Measurements from ENCODE around the gene OBSCN.
"Not testable (repeated sequence)": the region's sequence is repeated elsewhere in the genome, so short reads cannot be mapped to it uniquely, and the experiment has no call there.

Gene OBSCN

DNA sequence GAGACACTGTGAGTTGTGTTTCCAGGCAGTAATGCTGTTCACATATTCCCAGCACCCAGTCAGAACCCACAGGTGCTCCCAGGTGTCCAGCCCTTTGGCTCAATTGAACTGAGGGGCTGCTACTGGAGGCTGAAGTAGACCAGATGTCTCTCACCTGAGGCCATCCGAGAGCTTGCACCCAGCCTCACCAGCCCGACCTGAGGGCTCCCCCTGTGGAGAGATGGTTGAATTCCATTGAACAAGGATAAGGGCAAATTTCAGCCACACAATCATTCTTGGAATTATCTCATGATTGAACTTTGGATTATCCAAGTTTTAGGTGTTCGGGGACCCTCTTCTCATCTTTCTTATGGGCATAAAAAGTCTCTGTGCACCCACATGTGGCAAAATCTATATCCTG is 52.1 kb downstream of the OBSCN start:
- DNase-seq (ENCODE audit: low read depth): no peak

DNA sequence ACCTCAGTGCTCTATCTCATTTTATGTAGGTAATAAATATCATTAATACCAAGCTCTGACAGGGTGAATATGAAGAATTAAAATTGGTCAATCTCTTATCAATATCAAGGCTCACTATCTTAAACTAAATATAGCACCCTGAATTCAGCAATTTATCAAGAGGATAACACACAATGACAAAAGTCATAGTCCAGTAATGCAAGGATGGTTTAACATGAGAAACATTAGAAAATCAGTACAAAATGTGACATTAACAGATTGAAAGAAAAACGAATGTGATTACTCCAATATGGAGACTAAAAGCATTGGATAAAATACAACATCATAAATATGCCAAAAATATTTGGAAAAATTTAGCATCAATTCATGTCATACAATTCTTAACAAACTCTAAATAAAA is 53.9 kb downstream of the OBSCN start:
- DNase-seq (ENCODE audit: low read depth): no peak

DNA sequence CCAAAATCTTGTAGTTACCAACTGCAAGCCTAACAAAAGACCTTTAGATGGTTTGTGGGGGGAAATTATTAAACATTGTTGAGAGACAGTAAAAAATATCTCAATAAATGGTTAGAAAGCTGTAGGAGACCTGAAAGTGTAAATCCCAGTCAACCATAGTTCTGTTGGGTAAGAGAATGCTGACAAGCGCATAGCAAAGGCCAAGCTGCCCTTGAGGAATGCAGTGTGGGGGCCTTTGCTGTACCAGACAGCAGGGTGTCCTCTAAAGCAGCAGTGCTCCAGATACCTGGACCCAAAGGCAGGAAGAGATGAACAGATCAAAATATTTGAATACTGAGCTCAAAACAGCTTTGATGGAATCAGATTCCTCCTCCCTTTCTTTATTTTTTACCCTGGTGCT is 54.6 kb downstream of the OBSCN start:
- DNase-seq (ENCODE audit: low read depth): no peak

DNA sequence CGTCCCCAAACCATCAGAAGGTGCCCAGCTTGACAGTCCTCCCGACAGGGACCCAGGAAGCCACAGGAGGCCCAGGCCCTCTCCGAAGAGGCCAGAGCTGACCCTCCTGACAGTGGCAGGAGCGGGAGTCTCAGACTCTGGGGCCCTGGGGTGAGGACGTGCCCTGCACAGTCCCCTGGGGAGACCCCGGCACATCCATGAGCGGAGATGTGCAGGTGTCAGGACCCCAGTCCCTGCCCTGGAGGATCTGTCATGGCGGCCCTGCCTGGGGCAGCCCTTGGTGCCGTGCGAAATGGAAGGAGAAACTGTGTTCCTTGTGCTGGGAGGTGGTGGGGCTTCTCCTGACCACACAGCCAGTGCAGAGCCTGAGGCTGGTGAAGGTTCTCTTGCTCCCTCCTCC is 55.8 kb downstream of the OBSCN start:
- DNase-seq (ENCODE audit: low read depth): no peak

DNA sequence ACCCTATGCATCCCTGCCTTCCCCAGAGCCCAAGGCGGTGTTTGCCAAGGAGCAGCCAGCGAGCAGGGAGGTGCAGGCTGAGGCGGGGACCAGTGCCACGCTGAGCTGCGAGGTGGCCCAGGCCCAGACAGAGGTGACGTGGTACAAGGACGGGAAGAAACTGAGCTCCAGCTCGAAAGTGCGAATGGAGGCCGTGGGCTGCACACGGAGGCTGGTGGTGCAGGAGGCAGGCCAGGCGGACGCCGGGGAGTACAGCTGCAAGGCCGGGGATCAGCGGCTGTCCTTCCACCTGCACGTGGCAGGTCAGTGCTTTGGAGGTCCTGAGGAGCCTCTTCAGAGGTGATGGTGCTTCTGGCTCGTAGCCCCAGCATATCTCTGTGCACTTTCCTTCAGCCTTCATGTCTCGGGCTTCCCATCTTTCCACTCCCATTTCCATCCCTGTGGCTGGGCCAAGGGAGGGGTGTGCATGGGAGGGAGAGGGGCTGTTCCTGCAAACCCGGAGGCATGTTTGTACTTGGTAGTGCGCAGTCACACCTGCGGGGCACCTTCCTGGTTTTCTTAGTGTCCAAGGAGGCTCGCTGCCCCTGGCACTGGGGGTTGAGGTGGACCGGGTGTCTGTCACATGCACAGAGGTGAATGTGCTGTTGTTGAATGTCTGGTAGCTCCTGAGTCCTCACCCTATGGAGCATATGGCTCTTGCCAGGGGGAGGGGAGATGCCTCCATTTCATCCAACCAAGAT is 56.4 kb downstream of the OBSCN start:
- no peak for DNase-seq (ENCODE audit: low read depth)

DNA sequence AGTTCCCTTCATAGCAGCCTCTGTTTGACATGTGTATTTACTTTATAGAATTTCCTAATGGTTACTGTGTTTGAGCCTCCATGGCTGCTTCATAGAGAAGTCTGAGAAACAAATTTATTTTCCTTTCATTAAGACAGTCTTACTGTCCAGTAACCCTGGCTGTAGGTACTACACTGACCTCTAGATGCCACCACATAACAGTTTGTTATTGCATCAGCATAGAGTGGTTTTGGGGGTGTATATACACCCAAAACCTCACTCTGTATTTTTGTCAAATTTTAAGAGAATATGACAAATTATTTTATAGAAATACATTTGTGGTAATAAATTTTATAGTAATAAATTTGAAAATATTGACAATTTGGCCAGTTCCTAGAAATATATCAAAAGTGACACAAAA is 57.3 kb downstream of the OBSCN start:
- no peak for DNase-seq (ENCODE audit: low read depth)

DNA sequence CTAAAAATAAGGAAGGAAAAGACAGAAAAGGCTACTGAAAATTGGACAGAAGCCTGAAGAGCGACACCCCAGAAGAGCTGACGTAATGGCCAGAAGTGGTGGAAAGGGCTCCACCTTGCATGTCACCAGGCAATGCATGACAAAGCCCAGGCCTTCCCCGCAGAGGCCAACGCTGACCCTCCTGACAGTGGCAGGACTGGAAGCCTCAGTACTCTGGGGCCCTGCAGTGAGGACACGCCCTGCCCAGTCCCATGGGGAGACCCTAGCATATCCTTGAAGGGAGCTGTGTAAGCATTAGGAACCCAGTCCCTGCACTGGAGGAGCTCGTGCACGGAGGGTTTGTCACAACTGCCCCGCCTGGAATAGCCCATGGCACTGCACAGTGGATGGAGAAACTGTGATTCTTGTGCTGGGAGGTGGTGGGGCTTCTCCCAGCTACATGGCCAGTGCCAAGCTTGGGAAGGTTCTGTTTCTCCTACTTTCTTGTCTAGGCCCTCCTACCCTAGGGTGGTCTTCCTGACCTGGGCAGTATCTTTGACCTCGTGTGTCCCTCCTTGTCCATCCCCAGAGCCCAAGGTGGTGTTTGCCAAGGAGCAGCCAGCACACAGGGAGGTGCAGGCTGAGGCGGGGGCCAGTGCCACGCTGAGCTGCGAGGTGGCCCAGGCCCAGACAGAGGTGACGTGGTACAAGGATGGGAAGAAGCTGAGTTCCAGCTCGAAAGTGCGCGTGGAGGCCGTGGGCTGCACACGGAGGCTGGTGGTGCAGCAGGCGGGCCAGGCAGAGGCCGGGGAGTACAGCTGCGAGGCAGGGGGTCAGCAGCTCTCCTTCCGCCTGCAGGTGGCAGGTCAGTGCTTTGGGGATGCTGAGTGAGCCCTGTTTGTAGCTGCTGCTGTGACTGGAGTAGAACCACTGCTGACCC is 60.4 kb downstream of the OBSCN start:
- no peak for DNase-seq (ENCODE audit: low read depth)

DNA sequence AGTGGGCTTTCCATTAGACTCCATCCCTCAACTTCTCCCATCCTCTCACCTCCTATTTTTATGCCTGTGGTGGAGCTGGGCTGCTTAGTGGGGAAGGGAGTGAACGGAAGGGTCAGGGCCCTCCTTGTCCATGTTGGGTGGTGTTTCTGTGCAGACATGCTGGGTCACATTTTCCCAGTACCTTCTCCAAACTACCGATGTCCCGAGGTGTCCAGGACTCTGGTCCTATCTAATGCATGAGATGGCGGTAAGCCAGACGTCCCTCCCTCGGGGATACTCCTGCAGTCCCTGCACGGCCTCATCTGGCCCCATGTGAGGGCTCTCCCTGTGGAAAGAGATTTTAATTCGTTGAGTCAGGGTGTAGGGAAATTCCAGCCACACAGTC is 61.0 kb downstream of the OBSCN start:
- no peak for DNase-seq (ENCODE audit: low read depth)

DNA sequence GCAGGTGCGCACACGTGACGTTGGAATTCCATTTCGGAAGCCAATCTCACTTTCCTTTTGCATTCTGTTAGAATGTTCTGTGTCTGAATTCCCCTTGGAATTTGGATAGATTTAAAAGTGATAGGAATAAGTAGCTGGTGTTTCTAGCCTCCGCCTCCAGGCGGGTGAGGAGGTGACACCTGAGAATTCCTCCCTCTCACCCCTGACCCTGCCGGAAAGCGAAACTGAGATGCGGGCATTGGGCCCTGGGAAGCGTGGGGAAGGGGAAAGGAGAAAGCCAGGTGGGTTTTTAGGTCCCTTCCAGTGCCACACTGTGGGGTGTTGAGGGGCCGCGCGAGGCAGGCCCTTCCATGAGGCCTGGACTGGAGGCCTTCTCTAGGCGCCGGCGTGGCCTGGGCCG is 61.6 kb downstream of the OBSCN start:
- not testable (repeated sequence) for DNase-seq (ENCODE audit: low read depth)

DNA sequence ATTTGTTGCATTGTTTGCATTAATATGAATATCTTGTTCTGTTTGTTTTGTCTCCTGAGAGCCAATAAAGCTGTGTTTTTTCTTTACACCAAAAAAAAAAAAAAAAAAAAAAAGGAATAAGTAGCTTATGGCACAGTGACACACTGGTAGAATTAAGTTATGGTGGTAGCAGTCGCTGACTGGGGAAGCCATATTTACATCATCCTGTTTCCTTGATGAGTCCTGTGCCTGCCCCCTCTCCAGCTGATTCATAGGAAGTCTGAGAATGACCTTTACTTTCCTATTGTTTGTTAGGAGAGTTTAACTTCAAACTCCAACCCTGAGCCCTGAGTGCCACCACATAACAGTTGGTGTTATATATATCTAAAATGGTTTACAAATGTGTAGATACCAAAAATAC is 62.2 kb downstream of the OBSCN start:
- no peak for DNase-seq (ENCODE audit: low read depth)

DNA sequence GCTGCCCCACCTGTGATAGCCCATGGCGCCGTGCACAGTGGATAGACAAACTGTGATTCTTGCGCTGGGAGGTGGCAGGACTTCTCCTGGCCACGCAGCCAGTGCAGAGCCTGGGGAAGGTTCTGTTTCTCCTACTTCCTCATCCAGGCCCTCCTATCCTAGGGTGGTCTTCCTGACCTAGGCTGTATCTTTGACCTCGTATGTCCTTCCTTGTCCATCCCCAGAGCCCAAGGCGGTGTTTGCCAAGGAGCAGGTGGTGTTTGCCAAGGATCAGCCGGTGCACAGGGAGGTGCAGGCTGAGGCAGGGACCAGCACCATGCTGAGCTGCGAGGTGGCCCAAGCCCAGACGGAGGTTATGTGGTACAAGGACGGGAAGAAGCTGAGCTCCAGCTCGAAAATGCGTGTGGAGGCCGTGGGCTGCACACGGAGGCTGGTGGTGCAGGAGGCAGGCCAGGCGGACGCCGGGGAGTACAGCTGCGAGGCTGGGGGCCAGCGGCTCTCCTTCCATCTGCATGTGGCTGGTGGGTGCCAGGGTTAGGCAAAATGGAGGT is 63.9 kb downstream of the OBSCN start:
- no peak for DNase-seq (ENCODE audit: low read depth)

DNA sequence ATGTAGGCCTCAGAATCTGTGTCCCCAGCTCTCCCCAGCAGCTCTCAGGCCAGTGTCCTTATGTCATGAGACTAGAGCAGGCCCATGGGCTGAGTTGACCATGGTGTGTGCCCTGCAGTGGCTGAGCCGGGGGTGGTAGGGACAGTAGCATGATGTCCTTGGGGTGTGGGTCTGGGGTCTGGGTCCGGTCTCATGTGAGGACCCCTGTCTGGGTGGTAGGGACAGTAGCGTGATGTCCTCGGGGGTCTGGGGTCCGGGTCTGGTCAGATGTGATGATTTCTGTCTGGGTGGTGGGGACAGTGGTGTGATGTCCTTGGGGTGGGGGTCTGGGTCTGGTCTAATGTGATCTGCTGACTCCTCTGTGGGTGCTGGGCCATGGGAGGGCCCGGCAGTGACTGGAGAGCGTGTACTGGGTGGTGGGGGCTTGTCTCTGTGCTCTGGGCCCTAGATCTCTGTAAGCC is 64.5 kb downstream of the OBSCN start:
- no peak for DNase-seq (ENCODE audit: low read depth)

DNA sequence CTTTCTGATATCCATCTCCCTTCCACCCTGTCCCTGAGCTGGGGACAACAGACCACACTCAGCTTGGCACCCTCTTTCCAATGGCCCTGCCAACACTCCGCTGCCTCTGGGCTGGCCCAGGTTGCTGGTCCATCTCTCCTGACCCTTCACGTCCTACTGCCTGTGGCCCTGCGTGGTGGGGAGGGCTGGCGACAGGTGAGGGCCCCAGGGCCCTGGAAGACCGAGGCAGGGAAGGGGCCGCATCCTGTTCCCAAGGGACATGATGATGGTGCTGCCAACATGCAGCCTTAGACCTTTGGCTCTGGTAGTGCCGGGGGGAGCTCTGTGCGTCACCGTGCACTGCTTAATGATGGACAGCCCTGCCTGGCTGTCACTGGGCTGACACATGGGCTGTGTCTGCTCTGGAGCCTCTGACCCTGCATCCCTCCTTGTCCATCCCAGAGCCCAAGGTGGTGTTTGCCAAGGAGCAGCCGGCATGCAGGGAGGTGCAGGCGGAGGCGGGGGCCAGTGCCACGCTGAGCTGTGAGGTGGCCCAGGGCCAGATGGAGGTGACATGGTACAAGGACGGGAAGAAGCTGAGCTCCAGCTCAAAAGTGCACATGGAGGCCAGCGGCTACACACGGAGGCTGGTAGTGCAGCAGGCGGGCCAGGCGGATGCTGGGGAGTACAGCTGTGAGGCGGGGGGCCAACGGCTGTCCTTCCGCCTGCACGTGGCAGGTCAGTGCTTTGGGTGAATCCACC is 65.2 kb downstream of the OBSCN start:
- DNase-seq (ENCODE audit: low read depth): no peak

DNA sequence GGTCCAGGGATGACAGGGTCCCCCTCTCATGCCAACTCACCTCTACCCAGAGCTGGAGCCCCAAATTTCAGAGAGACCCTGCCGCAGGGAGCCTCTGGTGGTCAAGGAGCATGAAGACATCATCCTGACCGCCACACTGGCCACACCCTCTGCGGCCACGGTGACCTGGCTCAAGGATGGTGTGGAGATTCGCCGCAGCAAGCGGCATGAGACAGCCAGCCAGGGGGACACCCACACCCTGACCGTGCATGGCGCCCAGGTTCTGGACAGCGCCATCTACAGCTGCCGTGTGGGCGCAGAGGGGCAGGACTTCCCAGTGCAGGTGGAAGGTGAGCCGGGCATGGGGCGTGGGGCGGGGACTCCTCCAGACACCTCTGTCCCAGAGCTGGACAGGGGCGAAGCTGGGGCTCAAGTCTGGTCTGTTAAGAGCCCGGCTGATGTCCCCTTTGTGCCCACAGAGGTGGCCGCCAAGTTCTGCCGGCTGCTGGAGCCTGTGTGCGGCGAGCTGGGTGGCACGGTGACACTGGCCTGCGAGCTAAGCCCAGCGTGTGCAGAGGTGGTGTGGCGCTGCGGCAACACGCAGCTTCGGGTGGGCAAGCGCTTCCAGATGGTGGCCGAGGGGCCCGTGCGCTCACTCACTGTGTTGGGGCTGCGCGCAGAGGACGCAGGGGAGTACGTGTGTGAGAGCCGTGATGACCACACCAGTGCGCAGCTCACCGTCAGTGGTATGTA is 66.0 kb downstream of the OBSCN start:
- no peak for DNase-seq (ENCODE audit: low read depth)

DNA sequence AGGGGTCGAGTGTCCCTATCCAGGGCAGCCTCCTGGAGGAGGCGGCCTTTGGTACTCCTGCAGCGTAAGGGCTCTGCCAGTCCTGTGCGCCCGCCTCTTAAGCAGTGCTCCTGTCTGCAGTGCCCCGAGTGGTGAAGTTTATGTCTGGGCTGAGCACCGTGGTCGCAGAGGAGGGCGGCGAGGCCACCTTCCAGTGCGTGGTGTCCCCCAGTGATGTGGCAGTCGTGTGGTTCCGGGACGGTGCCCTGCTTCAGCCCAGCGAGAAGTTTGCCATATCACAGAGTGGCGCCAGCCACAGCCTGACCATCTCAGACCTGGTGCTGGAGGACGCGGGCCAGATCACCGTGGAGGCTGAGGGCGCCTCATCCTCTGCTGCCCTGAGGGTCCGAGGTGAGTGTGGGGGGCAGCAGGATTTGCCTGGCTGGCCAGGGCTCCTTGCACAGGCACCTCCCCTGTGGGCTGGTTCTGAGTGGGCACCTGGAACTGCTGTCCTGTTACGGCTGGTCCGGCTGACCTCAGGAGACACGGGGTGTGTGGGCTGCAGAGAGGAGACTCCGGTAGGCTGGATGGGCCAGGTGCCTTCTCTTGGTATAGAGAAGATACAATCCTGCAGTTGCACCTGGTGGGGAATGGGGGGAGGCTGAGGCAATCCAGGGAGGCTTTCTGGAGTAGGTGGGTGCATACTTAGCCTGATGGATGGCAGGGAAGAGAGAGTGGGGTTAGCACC is 66.8 kb downstream of the OBSCN start:
- no peak for DNase-seq (ENCODE audit: low read depth)

DNA sequence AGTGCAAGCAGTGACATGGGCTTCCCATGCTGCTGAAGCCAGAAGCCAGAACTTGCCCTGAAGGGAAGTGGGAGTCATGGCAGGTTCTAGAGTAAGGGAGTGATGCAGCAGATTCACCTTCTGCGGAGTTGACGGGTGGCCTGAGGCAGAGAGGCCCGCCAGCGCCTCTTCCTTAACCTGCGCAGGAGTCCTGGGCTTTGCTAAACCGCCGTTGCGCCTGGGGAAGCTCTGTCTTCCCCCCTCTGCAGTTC is 67.3 kb downstream of the OBSCN start:
- DNase-seq (ENCODE audit: low read depth): no peak

DNA sequence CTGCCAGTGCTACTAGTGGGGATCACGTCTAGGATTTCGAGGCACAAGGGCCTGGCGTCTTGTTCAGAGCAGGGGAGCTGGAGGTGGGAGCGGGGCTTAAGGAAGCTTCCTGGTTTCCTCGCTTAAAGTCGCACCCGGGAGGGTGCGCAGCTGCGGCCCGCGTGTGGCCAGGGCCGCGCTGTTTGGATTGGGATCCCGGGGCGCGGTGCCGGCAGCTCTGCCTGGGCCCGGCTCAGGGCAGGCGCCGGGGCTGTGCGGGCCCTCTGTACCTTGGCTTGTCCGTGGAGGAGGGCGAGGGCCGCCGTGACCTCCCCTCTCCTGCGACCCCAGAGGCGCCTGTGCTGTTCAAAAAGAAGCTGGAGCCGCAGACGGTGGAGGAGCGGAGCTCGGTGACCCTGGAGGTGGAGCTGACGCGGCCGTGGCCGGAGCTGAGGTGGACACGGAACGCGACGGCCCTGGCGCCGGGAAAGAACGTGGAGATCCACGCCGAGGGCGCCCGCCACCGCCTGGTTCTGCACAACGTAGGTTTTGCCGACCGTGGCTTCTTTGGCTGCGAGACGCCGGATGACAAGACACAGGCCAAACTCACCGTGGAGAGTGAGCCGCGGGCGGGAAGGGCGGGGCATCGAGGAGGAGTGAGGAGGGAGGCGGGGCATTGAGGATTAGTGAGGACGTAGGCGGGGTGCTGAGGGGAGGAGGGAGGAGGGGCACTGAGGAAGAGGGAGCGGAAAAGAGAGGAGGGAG is 67.8 kb downstream of the OBSCN start:
- DNase-seq (ENCODE audit: low read depth): peak; percentile 91

DNA sequence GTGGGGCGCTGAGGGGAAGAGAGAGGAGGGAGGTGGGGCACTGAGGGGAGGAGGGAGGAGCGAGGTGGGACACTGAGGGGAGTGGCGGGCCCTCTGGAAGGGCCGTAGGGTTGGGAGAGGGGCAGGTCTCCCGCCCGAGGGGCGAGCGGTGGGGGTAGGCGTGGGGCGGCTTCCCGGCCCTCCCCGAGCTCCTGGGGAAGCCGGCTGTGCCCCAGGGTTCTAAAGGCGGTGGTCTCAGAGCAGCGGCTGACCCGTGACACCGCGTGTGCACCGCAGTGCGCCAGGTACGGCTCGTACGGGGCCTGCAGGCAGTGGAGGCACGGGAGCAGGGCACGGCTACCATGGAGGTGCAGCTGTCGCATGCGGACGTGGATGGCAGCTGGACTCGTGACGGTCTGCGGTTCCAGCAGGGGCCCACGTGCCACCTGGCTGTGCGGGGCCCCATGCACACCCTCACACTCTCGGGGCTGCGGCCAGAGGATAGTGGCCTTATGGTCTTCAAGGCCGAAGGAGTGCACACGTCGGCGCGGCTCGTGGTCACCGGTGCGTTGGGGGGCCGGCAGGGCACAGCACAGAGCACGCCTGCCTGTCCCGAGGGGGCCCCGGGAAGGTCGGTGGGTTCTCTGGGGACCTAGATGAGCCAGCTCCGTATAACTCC is 68.5 kb downstream of the OBSCN start:
- no peak for DNase-seq (ENCODE audit: low read depth)

DNA sequence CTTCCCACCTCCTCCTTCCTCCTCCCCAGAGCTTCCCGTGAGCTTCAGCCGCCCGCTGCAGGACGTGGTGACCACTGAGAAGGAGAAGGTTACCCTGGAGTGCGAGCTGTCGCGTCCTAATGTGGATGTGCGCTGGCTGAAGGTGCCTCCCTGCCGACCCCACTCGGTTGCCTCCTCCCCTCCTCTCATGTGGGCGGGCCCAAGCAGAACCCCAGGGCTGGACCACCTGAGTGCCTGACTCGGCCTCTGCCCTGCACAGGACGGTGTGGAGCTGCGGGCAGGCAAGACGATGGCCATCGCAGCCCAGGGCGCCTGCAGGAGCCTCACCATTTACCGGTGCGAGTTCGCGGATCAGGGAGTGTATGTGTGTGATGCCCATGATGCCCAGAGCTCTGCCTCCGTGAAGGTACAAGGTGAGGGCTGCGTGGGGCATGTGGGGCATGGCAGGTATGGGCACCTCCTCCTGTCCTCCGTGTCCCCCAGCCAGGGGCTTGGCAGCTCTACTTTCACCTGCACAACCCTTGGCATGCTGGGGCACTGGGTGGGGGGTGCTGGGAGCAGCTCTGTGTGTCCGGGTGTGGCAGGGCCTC is 69.2 kb downstream of the OBSCN start:
- DNase-seq (ENCODE audit: low read depth): no peak

Measured in stimulated activated CD4-positive, alpha-beta T cell treated with anti-CD3 and anti-CD28 coated beads, Interleukin-2, amount 100 ng/mL, for 4 hours (primary cell).